Ishikawa (cell line): ENCODE data around the gene SLC19A3.

Source experiments
- CEBPB ChIP-seq: IDR thresholded peaks from 2 replicates; pipeline ENCODE4 v1.6.1; 2012
- EP300 ChIP-seq: IDR thresholded peaks from 2 replicates; pipeline ENCODE4 v1.6.1; 2012; ENCODE audit warnings: borderline replicate concordance
- FOXM1 ChIP-seq: IDR thresholded peaks from 2 replicates; pipeline ENCODE4 v1.6.1; 2012; ENCODE audit warnings: low read depth, borderline replicate concordance
- MAX ChIP-seq: IDR thresholded peaks from 2 replicates; pipeline ENCODE4 v1.6.1; 2012
- NFIC ChIP-seq: IDR thresholded peaks from 2 replicates; pipeline ENCODE4 v1.6.1; 2012
- RAD21 ChIP-seq: IDR thresholded peaks from 2 replicates; pipeline ENCODE4 v1.6.1; 2012; ENCODE audit warnings: low read depth
- REST ChIP-seq: IDR thresholded peaks from 2 replicates; pipeline ENCODE4 v1.6.1; 2012; ENCODE audit warnings: low read depth, mild to moderate bottlenecking
- TAF1 ChIP-seq: IDR thresholded peaks from 2 replicates; pipeline ENCODE4 v1.6.1; 2012; ENCODE audit warnings: low read depth, mild to moderate bottlenecking
- YY1 ChIP-seq: IDR thresholded peaks from 2 replicates; pipeline ENCODE4 v1.6.1; 2012; ENCODE audit warnings: low read depth

GRCh38 chr2:227703961-227704360, 13.9 kb downstream of the SLC19A3 start:
- TF ChIP-seq TAF1 (no peak), MAX (no peak), FOXM1 (no peak), CEBPB (no peak), EP300 (no peak), YY1 (no peak), RAD21 (no peak), REST (no peak), NFIC (no peak)
